BE2C (cell line): Measurements from ENCODE around the gene CMIP.
A peak's percentile ranks its signal among the peaks of the same experiment; 100 is the strongest.

Experiments
- DNase-seq: peaks from one replicate; pipeline ENCODE4 v3.0.0-alpha.2; 2020
- H3K27me3 ChIP-seq: fragments of 250-450 bp; sonication (Bioruptor Pico); 2 replicates; pipeline ENCODE4 v1.5.1; 2020; ENCODE audit warnings: mild to moderate bottlenecking
- H3K36me3 ChIP-seq: fragments of 250-450 bp; sonication (Bioruptor Pico); 2 replicates; pipeline ENCODE4 v1.5.1; 2020; ENCODE audit warnings: mild to moderate bottlenecking
- H3K4me1 ChIP-seq: fragments of 250-450 bp; sonication (Bioruptor Pico); 2 replicates; pipeline ENCODE4 v1.5.1; 2020
- H3K4me3 ChIP-seq: 2 replicates; pipeline ENCODE4 v1.5.1; 2011; ENCODE audit warnings: low read depth, low read length
- H3K9me3 ChIP-seq: fragments of 250-450 bp; sonication (Bioruptor Pico); 2 replicates; pipeline ENCODE4 v1.5.1; 2020
- TF ChIP-seq, protein P1 (sequence below): IDR thresholded peaks from 2 replicates; pipeline ENCODE4 v1.5.1; 2012; ENCODE audit warnings: mild to moderate bottlenecking, low read depth, low read length

The CMIP gene

GRCh38 chr16:81621496-81621895 is 176.9 kb downstream of the CMIP start:
- no peak for DNase-seq
- no peaks in the 10 kb centered on the region for H3K4me1 ChIP-seq
- TF ChIP-seq, protein P1, sequence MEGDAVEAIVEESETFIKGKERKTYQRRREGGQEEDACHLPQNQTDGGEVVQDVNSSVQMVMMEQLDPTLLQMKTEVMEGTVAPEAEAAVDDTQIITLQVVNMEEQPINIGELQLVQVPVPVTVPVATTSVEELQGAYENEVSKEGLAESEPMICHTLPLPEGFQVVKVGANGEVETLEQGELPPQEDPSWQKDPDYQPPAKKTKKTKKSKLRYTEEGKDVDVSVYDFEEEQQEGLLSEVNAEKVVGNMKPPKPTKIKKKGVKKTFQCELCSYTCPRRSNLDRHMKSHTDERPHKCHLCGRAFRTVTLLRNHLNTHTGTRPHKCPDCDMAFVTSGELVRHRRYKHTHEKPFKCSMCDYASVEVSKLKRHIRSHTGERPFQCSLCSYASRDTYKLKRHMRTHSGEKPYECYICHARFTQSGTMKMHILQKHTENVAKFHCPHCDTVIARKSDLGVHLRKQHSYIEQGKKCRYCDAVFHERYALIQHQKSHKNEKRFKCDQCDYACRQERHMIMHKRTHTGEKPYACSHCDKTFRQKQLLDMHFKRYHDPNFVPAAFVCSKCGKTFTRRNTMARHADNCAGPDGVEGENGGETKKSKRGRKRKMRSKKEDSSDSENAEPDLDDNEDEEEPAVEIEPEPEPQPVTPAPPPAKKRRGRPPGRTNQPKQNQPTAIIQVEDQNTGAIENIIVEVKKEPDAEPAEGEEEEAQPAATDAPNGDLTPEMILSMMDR: no peak
- no peaks in the 10 kb centered on the region for H3K9me3 ChIP-seq
- H3K36me3 ChIP-seq: no peaks in the 10 kb centered on the region
- no peak overlapping the region for H3K4me3 ChIP-seq
- no peaks in the 10 kb centered on the region for H3K27me3 ChIP-seq

DNA sequence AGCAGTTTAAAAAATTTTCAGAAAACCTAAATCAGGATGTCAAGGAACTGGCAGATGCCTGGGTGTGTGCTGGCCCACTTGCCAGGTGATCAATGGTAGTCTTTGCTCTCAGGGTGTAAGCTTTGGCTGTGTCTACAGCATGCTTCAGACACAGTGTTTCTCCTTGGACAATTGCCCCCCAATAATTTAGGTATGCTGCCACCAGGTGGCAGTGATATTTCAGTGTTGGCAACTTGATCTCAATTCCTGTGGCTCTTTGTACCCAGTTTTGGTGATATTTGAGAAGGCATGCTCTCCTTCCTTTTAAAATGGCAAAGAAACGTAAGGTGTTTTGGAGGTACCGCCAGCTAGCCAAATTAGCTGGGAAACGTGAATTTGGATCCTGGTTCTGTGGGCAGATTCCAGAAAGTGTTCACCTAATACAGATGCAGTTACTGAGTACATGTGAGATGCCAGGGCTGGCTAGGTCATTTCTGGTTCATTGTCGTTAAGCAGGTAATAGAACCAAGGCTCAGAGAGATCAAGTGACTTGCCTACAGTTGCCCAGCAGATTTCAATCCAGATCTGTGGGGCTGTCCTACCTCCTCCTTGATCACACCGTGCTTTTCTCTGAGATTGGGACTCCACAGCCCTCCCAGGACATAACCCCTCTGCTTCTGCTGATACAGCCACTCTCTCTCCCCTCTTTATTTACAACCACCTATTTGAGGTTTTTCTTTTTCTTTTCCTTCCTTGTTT is 178.9 kb downstream of the CMIP start:
- Histone ChIP-seq H3K36me3 (no peaks in the 10 kb centered on the region), H3K4me1 (no peaks in the 10 kb centered on the region), H3K9me3 (no peaks in the 10 kb centered on the region), H3K4me3 (no peak overlapping the region), H3K27me3 (no peaks in the 10 kb centered on the region)
- DNase-seq: peak; percentile 54
- TF ChIP-seq, protein P1: peak; percentile 75

- no peaks in the 10 kb centered on the region for H3K27me3 ChIP-seq
- DNase-seq: no peak
- H3K9me3 ChIP-seq: no peaks in the 10 kb centered on the region
- TF ChIP-seq, protein P1: no peak
- no peak overlapping the region for H3K4me3 ChIP-seq
- no peaks in the 10 kb centered on the region for H3K36me3 ChIP-seq
- H3K4me1 ChIP-seq: no peaks in the 10 kb centered on the region
Measured at GRCh38 chr16:81624403-81624759, 179.8 kb downstream of the CMIP start.

- no peaks in the 10 kb centered on the region for H3K9me3 ChIP-seq
- TF ChIP-seq, protein P1: no peak
- peak; percentile 37 for DNase-seq
Measured at GRCh38 chr16:81624760-81625543, 180.3 kb downstream of the CMIP start.

DNA sequence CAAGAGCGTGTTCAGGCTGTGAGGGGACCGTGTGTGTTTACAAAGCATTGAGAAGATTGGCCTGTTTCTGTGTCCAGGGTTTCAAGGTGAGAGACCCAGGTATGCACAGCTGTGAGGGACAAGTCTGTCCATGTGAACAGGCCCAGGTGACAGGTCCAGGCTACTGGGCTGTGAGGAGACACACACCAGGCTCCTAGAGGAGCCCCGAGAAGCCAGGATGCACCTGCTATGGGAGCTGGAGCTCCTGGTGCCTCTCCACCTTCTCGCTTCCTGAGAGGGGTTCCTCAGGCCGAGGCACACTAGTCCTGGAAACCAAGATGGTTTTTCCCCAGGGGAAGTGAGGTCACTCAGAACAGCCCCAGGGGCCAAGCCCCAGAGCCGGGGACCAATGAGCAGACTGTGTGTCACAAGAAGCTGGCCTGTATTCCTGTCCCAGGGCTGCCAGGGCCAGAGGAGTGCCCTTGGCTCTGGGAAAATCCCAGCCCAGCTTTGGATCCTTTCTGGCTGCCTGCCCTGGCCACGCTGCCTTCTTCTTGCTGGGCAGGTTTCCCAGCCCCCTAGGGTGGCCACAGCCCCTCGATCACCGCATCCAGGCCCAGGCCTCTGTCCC is 181.0 kb downstream of the CMIP start:
- H3K9me3 ChIP-seq: no peaks in the 10 kb centered on the region
- no peaks in the 10 kb centered on the region for H3K36me3 ChIP-seq
- H3K27me3 ChIP-seq: no peaks in the 10 kb centered on the region
- no peak overlapping the region for H3K4me3 ChIP-seq
- TF ChIP-seq, protein P1: no peak
- H3K4me1 ChIP-seq: no peaks in the 10 kb centered on the region
- no peak for DNase-seq

More at GRCh38 chr16:81624760-81625543, 180.3 kb downstream of the CMIP start:
- no peak overlapping the region for H3K4me3 ChIP-seq
- H3K27me3 ChIP-seq: no peaks in the 10 kb centered on the region
- H3K4me1 ChIP-seq: no peaks in the 10 kb centered on the region
- no peaks in the 10 kb centered on the region for H3K36me3 ChIP-seq
